AG09309 (cell line): ENCODE data around the gene FAU.

Source experiments
- DNase-seq: peaks from one replicate; pipeline ENCODE4 v3.0.0-alpha.2; 2010; ENCODE audit warnings: low read depth
- H3K4me3 ChIP-seq: 2 replicates; pipeline ENCODE4 v1.5.1; 2011; ENCODE audit warnings: mild to moderate bottlenecking, low read depth, low read length, moderate library complexity; ENCODE audit not compliant: control insufficient read depth
- TF ChIP-seq, protein P1 (sequence below): IDR thresholded peaks from 2 replicates; pipeline ENCODE4 v1.5.1; 2011; ENCODE audit warnings: mild to moderate bottlenecking, low read depth, low read length, inconsistent platforms; ENCODE audit not compliant: insufficient read depth, control insufficient read depth; ENCODE audit errors: missing control alignments

The FAU gene

DNA sequence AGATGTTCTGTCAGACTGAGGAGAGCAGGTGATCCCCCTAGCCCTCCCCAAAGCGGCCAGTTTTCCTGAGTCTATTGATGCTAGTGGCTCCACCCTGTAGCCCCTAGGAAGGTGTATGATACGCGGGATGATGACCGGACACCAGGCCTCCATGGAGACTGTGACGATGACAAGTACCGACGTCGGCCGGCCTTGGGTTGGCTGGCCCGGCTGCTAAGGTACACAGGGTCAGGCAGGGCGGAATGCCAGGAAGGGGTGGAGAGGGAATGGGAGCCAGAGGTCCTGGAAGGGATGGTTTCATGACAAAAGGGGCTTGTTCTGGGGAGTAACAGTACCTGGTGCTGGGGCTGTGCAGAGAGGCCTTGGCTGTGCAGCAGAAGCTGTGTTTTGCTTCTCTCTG lies 34.7 kb downstream of the FAU start:
- TF ChIP-seq, protein P1, sequence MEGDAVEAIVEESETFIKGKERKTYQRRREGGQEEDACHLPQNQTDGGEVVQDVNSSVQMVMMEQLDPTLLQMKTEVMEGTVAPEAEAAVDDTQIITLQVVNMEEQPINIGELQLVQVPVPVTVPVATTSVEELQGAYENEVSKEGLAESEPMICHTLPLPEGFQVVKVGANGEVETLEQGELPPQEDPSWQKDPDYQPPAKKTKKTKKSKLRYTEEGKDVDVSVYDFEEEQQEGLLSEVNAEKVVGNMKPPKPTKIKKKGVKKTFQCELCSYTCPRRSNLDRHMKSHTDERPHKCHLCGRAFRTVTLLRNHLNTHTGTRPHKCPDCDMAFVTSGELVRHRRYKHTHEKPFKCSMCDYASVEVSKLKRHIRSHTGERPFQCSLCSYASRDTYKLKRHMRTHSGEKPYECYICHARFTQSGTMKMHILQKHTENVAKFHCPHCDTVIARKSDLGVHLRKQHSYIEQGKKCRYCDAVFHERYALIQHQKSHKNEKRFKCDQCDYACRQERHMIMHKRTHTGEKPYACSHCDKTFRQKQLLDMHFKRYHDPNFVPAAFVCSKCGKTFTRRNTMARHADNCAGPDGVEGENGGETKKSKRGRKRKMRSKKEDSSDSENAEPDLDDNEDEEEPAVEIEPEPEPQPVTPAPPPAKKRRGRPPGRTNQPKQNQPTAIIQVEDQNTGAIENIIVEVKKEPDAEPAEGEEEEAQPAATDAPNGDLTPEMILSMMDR: no peak
- DNase-seq: no peak
- H3K4me3 ChIP-seq: no peak overlapping the region

DNA sequence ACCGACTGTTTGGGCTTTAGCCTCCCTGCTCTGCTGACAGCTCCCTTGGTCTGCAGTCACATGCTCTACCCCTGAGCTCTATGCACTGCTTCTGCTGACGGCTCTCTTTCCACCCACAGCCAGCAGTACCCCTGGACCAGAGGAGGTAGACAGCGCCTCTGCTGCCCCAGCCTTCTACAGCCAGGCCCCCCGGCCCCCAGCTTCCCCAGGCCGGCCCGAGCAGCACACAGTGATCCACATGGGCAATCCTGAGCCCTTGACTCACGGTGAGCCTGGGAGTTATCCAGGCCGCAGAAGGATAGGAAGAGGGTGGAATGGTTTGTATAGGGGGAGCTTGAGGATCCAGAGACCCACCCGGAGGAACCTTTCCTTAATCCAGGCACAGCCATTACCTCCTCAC lies 35.1 kb downstream of the FAU start:
- TF ChIP-seq, protein P1: no peak
- H3K4me3 ChIP-seq: no peak overlapping the region
- DNase-seq: no peak

DNA sequence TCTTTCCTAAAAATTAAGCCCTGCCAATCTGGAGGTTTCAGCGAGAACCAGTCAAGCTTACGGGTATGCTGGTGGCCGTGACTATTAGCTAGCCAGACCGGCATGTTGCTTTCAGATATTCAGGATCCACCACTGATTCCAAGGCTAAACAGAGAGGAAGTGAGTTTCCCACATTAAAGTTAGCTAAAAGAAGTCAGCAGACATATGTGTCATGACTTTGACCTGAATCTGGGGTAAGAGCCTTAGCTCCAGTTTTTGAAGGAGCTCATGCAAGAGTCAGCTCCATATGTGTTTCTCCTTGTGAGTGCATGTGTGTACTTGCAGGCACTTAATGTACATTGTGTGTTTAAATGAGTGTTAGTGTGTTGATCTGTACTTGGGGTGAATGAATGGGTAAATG lies 36.5 kb downstream of the FAU start:
- no peak overlapping the region for H3K4me3 ChIP-seq
- TF ChIP-seq, protein P1: no peak
- DNase-seq: no peak

DNA sequence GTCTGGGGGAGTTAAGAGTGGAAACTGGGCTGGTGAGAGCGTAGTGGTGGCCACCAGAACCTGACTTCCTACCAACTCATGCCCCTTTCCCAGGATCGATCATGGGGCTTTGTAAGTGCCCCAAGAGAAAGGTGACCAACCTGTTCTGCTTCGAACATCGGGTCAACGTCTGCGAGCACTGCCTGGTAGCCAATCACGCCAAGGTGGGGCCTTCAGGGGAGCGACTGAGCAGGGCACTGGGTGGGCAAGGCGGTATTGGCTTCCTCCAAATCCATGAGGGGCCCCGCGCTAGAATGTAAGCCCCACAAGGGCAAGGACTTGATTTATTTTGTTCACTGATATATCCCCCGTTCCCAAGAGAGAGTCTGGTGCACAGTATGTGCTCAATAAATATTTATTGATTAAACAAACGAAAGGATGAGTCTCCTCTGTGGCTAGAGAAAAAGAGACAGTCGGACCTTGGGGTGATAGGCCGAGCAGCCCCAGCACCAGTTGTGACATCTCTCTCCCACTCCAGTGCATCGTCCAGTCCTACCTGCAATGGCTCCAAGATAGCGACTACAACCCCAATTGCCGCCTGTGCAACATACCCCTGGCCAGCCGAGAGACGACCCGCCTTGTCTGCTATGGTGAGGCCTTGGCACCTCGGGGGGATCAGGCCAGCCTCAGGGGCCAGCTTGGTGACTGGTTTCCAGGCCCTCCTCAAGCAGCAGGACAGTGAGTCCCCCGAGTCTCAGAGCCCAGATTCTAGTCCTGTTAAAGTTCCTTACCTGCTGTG lies 37.1 kb downstream of the FAU start:
- TF ChIP-seq, protein P1: no peak
- peak overlapping the region; percentile 84 for H3K4me3 ChIP-seq
- DNase-seq: no peak

DNA sequence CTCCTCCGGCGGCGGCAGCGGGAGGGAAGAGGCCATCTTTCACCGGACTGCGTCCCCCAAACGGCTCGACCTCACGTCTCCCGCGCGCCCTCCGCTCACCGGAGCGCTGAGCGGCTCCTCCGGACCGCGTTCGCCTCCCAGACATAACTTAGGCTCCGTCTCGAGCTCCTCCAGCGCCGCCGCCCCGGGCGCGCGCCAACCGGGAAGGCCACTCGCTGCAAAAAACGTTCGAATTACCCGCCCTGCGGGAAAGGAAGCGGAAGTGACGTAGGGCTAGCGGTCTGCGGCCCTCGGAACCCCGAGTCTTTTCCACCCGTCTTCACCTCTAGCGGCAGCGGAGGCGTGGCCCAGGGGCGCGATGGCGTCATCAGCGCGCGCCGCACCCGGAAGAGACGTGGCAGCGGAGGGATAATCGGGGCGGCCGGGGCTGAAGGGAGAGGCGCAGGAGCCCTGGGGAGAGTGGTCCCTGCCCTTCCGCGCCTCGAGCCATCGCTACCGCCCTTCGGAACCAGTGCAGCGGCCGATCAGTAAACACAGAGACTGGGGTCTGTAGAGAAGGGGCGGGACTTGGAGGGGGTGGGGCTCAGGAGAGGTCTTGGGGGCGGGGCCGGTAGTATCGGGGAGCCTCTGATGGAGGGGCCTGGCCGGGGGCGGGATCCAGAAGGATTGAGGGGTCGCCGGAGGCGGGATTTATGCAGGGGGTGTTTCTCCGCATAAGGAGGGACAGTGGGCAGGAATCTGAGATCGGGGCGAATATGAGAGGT lies 37.9 kb downstream of the FAU start, which contains the start of the genes CDCA5 and ZFPL1:
TSS of gene CDCA5 (minus strand) at position 207 of the 764 bp plus-strand sequence. CDS start at position 145, 62 bp downstream.
TSS of gene ZFPL1 (plus strand) at position 389 of the 764 bp plus-strand sequence. CDS start 477 bp downstream, outside the sequence.
- DNase-seq: peak; percentile 75
- TF ChIP-seq, protein P1: no peak
- peak within 1 kb of the TSS; percentile 84 for H3K4me3 ChIP-seq

DNA sequence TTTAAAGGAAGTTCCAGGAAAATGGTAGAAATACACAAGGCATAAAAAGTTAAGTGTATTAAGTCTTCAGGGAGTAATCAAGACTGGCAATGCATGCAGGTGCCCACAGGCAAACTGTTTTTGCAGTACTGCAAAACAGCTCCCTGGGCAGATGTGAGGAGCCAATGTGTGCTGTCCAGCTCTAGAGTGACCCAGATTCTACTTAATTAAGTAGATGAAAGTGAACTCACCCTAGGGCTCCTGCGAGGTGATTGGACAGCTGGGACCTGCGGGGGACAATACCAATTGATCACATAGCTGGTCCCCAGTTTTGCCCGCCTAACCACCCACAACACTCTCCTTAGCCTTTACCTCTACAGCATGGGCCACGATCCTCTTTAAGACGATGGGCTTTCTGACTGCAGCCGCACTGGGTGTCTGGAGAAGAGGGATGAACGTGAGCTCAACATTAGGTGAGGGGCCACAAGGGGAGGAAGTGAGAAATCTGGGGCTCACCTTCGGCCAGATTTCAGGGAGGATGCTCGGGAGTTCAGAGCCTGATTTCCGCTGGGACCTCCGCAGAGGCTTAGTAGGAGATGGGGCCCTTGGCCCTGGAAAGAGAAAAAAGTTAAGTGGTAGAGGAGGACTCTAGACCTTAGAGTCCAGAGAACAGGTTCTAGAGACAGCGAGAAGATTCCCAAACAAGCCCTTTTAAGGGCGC lies 38.6 kb downstream of the FAU start:
- H3K4me3 ChIP-seq: peak overlapping the region; percentile 84
- no peak for DNase-seq
- TF ChIP-seq, protein P1: no peak
